ENCODE results near the gene CHCHD6.

Gene CHCHD6

GRCh38 chr3:126983653-126984390 is 279.8 kb downstream of the CHCHD6 start:
- peak; percentile 23 for DNase-seq

- no peak for DNase-seq
Measured at GRCh38 chr3:126984391-126985131, 280.5 kb downstream of the CHCHD6 start.

- DNase-seq = no peak
Measured at GRCh38 chr3:126985132-126985985, 281.3 kb downstream of the CHCHD6 start.

GRCh38 chr3:126986001-126986400 is 282.0 kb downstream of the CHCHD6 start:
- DNase-seq = no peak

- DNase-seq = no peak
Measured at GRCh38 chr3:126987129-126987528, 283.1 kb downstream of the CHCHD6 start.

GRCh38 chr3:126987596-126987995 is 283.6 kb downstream of the CHCHD6 start:
- no peak for DNase-seq

- DNase-seq = no peak
Measured at GRCh38 chr3:126988451-126989021, 284.5 kb downstream of the CHCHD6 start.

- DNase-seq = no peak
Measured at GRCh38 chr3:126989316-126990023, 285.4 kb downstream of the CHCHD6 start.

GRCh38 chr3:126990024-126990700 is 286.1 kb downstream of the CHCHD6 start:
- no peak for DNase-seq

- peak; percentile 46 for DNase-seq
Measured at GRCh38 chr3:126990890-126991289, 286.9 kb downstream of the CHCHD6 start.

- DNase-seq = no peak
Measured at GRCh38 chr3:126991366-126992200, 287.5 kb downstream of the CHCHD6 start.

GRCh38 chr3:126992216-126992615 is 288.2 kb downstream of the CHCHD6 start:
- DNase-seq = no peak

GRCh38 chr3:126992776-126993175 is 288.7 kb downstream of the CHCHD6 start:
- no peak for DNase-seq

- no peak for DNase-seq
Measured at GRCh38 chr3:126993436-126993835, 289.4 kb downstream of the CHCHD6 start.

GRCh38 chr3:126994661-126995245 is 290.7 kb downstream of the CHCHD6 start:
- DNase-seq = no peak

- no peak for DNase-seq
Measured at GRCh38 chr3:126995254-126995780, 291.3 kb downstream of the CHCHD6 start.

- no peak for DNase-seq
Measured at GRCh38 chr3:126995926-126996512, 292.0 kb downstream of the CHCHD6 start.

- no peak for DNase-seq
Measured at GRCh38 chr3:126996905-126997304, 292.9 kb downstream of the CHCHD6 start.

- no peak for DNase-seq
Measured at GRCh38 chr3:126997455-126998038, 293.5 kb downstream of the CHCHD6 start.

Measured in NCI-H1694 (cell line).